H9 (cell line): Measurements from ENCODE around the gene RAB9A. TPM values are rescaled to one million over a fixed set of nuclear protein-coding genes. Genes with fewer than 3 reads are reported as not detected.

ENCODE experiments used
- DNase-seq: peaks from one replicate; pipeline ENCODE4 v3.0.0-alpha.2; 2017
- H2AFZ ChIP-seq: one replicate; pipeline ENCODE4 v1.6.1; 2013; ENCODE audit warnings: mild to moderate bottlenecking, low read length, control low read depth, moderate library complexity
- H2AK5ac ChIP-seq: 2 replicates; pipeline ENCODE4 v1.6.1; 2013; ENCODE audit warnings: low read length, control low read depth, mixed read lengths; ENCODE audit not compliant: insufficient read length
- H2BK120ac ChIP-seq: one replicate; pipeline ENCODE4 v1.6.1; 2013; ENCODE audit warnings: low read depth, mild to moderate bottlenecking, low read length, control low read depth, inconsistent platforms; ENCODE audit not compliant: poor library complexity, severe bottlenecking
- H2BK12ac ChIP-seq: 2 replicates; pipeline ENCODE4 v1.6.1; 2013; ENCODE audit warnings: low read length, control low read depth, mixed read lengths, low read depth; ENCODE audit not compliant: insufficient read length
- H2BK15ac ChIP-seq: 2 replicates; pipeline ENCODE4 v1.6.1; 2013; ENCODE audit warnings: low read depth, low read length, control low read depth
- H2BK20ac ChIP-seq: one replicate; pipeline ENCODE4 v1.6.1; 2013; ENCODE audit warnings: low read depth, mild to moderate bottlenecking, low read length, control low read depth, inconsistent platforms; ENCODE audit not compliant: poor library complexity, severe bottlenecking
- H2BK5ac ChIP-seq: 2 replicates; pipeline ENCODE4 v1.6.1; 2013; ENCODE audit warnings: low read length, control low read depth, mixed read lengths; ENCODE audit not compliant: insufficient read length
- H3K14ac ChIP-seq: 2 replicates; pipeline ENCODE4 v1.6.1; 2013; ENCODE audit warnings: low read length, control low read depth; ENCODE audit not compliant: insufficient read depth
- H3K18ac ChIP-seq: 2 replicates; pipeline ENCODE4 v1.6.1; 2013; ENCODE audit warnings: low read depth, mild to moderate bottlenecking, mixed read lengths, low read length, control low read depth; ENCODE audit not compliant: insufficient read length
- H3K23ac ChIP-seq: 2 replicates; pipeline ENCODE4 v1.6.1; 2013; ENCODE audit warnings: low read length, control low read depth, mixed read lengths, low read depth; ENCODE audit not compliant: insufficient read length
- H3K23me2 ChIP-seq: 2 replicates; pipeline ENCODE4 v1.6.1; 2013; ENCODE audit warnings: low read depth, mild to moderate bottlenecking, mixed read lengths, low read length, control low read depth; ENCODE audit not compliant: insufficient read length, poor library complexity, severe bottlenecking
- H3K27ac ChIP-seq: 2 replicates; pipeline ENCODE4 v1.5.1; 2013; ENCODE audit warnings: low read length, control low read depth, mixed read lengths, low read depth; ENCODE audit not compliant: insufficient read length
- H3K27me3 ChIP-seq: 2 replicates; pipeline ENCODE4 v1.6.1; 2013; ENCODE audit warnings: low read length, control low read depth, inconsistent platforms; ENCODE audit not compliant: insufficient read depth
- H3K4ac ChIP-seq: 2 replicates; pipeline ENCODE4 v1.6.1; 2013; ENCODE audit warnings: low read depth, mild to moderate bottlenecking, control low read depth, inconsistent platforms, low read length, moderate library complexity
- H3K4me1 ChIP-seq: 2 replicates; pipeline ENCODE4 v1.6.1; 2013; ENCODE audit warnings: low read length, control low read depth, inconsistent platforms; ENCODE audit not compliant: insufficient read depth
- H3K4me2 ChIP-seq: 2 replicates; pipeline ENCODE4 v1.6.1; 2013; ENCODE audit warnings: low read length, control low read depth, mixed read lengths; ENCODE audit not compliant: insufficient read length, insufficient read depth
- H3K56ac ChIP-seq: 2 replicates; pipeline ENCODE4 v1.6.1; 2013; ENCODE audit warnings: low read depth, mild to moderate bottlenecking, mixed read lengths, low read length, control low read depth; ENCODE audit not compliant: insufficient read length
- H3K79me1 ChIP-seq: 2 replicates; pipeline ENCODE4 v1.6.1; 2013; ENCODE audit warnings: low read depth, mild to moderate bottlenecking, moderate library complexity, low read length, control low read depth, inconsistent platforms; ENCODE audit not compliant: insufficient read depth, poor library complexity, severe bottlenecking
- H3K79me2 ChIP-seq: 2 replicates; pipeline ENCODE4 v1.6.1; 2013; ENCODE audit warnings: low read length, control low read depth, inconsistent platforms; ENCODE audit not compliant: insufficient read depth
- H3K9ac ChIP-seq: 2 replicates; pipeline ENCODE4 v1.6.1; 2013; ENCODE audit warnings: low read length, control low read depth, mixed read lengths; ENCODE audit not compliant: insufficient read length; ENCODE audit errors: extremely low read depth
- H3K9me3 ChIP-seq: one replicate; pipeline ENCODE4 v1.6.1; 2013; ENCODE audit warnings: low read depth, low read length, inconsistent platforms; ENCODE audit not compliant: control insufficient read depth
- H3T11ph ChIP-seq: one replicate; pipeline ENCODE4 v1.6.1; 2013; ENCODE audit warnings: mild to moderate bottlenecking, low read length, control low read depth, inconsistent platforms
- H4K20me1 ChIP-seq: one replicate; pipeline ENCODE4 v1.6.1; 2013; ENCODE audit not compliant: control insufficient read depth, insufficient read length, insufficient read depth
- H4K5ac ChIP-seq: 2 replicates; pipeline ENCODE4 v1.6.1; 2013; ENCODE audit warnings: low read depth, mild to moderate bottlenecking, mixed read lengths, low read length, control low read depth; ENCODE audit not compliant: insufficient read length
- H4K8ac ChIP-seq: replicated peaks from 2 replicates; pipeline ENCODE4 v1.6.1; 2013; ENCODE audit warnings: low read length, control low read depth, mixed read lengths, low read depth; ENCODE audit not compliant: insufficient read length
- H4K91ac ChIP-seq: 2 replicates; pipeline ENCODE4 v1.6.1; 2013; ENCODE audit warnings: low read depth, mild to moderate bottlenecking, moderate library complexity, mixed read lengths, low read length, control low read depth; ENCODE audit not compliant: insufficient read length
- H3K27ac Mint-ChIP-seq, 3 experiments: 2 replicates in 2 of 3; 3 replicates in 1 of 3; pipeline ENCODE4 v1.8.0; 2020 to 2021; ENCODE audit warnings: mixed read lengths in 3 of 3, mild to moderate bottlenecking in 1 of 3, moderate library complexity in 1 of 3
- H3K27me3 Mint-ChIP-seq: 2 replicates; pipeline ENCODE4 v1.8.0; 2021; ENCODE audit warnings: low read depth, mild to moderate bottlenecking, moderate library complexity, mixed read lengths
- H3K36me3 Mint-ChIP-seq, 3 experiments: 2 replicates in 2 of 3; 3 replicates in 1 of 3; pipeline ENCODE4 v1.8.0; 2020 to 2021; ENCODE audit warnings: low read depth in 3 of 3, mixed read lengths in 3 of 3; ENCODE audit not compliant: insufficient read depth in 1 of 3
- H3K4me1 Mint-ChIP-seq, 2 experiments: 2 replicates each; pipeline ENCODE4 v1.8.0; 2020; ENCODE audit warnings: mixed read lengths in 2 of 2
- H3K4me3 Mint-ChIP-seq, 2 experiments: 2 replicates in 1 of 2; 3 replicates in 1 of 2; pipeline ENCODE4 v1.8.0; 2020 to 2021; ENCODE audit warnings: mild to moderate bottlenecking in 2 of 2, mixed read lengths in 2 of 2, moderate library complexity in 1 of 2
- H3K9me3 Mint-ChIP-seq, 2 experiments: 2 replicates in 1 of 2; 3 replicates in 1 of 2; pipeline ENCODE4 v1.8.0; 2020; ENCODE audit warnings: mild to moderate bottlenecking in 2 of 2, mixed read lengths in 2 of 2, moderate library complexity in 1 of 2
- WGBS: extraction: QIAGEN DNeasy Blood & Tissue Kit; methylation state at CpG from one replicate; pipeline ENCODE4 v1.1.7; 2013; ENCODE audit warnings: missing lambda C conversion rate, low lambda C conversion rate, mixed read lengths; ENCODE audit not compliant: insufficient read length; ENCODE audit errors: extremely low coverage; 5-methylcytosine and 5-hydroxymethylcytosine counted together
- total RNA-seq: library from RNA; stranded (reverse); gene quantifications from 2 replicates; pipeline ENCODE4 v1.2.1, GENCODE V29; 2021
- TF ChIP-seq, protein P1 (sequence below): fragments of 200-600 bp; sonication (generic); conservative IDR thresholded peaks from 3 replicates; pipeline ENCODE4 v1.8.0; 2021; ENCODE audit warnings: antibody characterized with exemption, mild to moderate bottlenecking

RAB9A gene
- total RNA-seq, 1 experiment from 2014 or later: 21.3 TPM

DNA sequence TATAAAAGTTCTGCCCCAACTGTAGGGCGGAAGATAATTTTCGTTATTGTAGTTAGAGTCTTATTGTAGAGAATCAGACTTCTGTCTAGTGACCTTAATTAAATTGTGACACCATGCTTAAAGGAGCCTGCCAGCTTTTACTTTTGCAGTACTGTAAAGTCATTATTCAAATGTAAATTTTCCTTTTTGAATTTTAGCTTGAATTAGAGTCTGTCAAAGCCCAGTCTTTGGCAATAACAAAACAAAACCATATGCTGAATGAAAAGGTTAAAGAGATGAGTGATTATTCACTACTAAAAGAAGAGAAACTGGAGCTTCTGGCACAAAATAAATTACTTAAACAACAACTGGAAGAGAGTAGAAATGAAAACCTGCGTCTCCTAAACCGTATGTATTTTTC, 67.5 kb downstream of the RAB9A start:
- H4K8ac ChIP-seq: no peak overlapping the region
- TF ChIP-seq, protein P1, sequence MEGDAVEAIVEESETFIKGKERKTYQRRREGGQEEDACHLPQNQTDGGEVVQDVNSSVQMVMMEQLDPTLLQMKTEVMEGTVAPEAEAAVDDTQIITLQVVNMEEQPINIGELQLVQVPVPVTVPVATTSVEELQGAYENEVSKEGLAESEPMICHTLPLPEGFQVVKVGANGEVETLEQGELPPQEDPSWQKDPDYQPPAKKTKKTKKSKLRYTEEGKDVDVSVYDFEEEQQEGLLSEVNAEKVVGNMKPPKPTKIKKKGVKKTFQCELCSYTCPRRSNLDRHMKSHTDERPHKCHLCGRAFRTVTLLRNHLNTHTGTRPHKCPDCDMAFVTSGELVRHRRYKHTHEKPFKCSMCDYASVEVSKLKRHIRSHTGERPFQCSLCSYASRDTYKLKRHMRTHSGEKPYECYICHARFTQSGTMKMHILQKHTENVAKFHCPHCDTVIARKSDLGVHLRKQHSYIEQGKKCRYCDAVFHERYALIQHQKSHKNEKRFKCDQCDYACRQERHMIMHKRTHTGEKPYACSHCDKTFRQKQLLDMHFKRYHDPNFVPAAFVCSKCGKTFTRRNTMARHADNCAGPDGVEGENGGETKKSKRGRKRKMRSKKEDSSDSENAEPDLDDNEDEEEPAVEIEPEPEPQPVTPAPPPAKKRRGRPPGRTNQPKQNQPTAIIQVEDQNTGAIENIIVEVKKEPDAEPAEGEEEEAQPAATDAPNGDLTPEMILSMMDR: no peak
- H3K23ac ChIP-seq: no peak overlapping the region
- Mint-ChIP-seq H3K4me1 (peaks cover 22 to 27% of the 10 kb centered on the region in 2 experiments), H3K27ac (no peak overlapping the region), H3K36me3 (peaks cover 9 to 72% (median 48%) of the 10 kb centered on the region in 3 experiments; a peak in 6 of 7 replicates), H3K9me3 (peaks cover 17 to 39% of the 10 kb centered on the region in 2 experiments), H3K4me3 (no peak overlapping the region), H3K27me3 (no peaks in the 10 kb centered on the region)
- H3K79me2 ChIP-seq: 0 out of 2 replicates have a peak, but pooled peaks cover 2% of the 10 kb centered on the region
- no peak overlapping the region for H3T11ph ChIP-seq
- H4K5ac ChIP-seq: no peak overlapping the region
- no peaks in the 10 kb centered on the region for H3K79me1 ChIP-seq
- no peak overlapping the region for H2BK20ac ChIP-seq
- WGBS: no CpG with 5 or more reads among the region's 4 CpGs
- H3K27me3 ChIP-seq: no peaks in the 10 kb centered on the region; the same call in 1 of the 2 replicates
- H3K14ac ChIP-seq: no peak overlapping the region
- DNase-seq: no peak
- H4K91ac ChIP-seq: no peak overlapping the region
- H3K23me2 ChIP-seq: no peaks in the 10 kb centered on the region
- H3K4me1 ChIP-seq: peaks cover 8% of the 10 kb centered on the region; the same call in 1 of the 2 replicates
- H3K4me2 ChIP-seq: no peak overlapping the region
- H2BK12ac ChIP-seq: no peak overlapping the region
- no peak overlapping the region for H2AFZ ChIP-seq
- H2BK15ac ChIP-seq: no peak overlapping the region
- no peak overlapping the region for H3K18ac ChIP-seq
- H2AK5ac ChIP-seq: no peak overlapping the region
- H2BK120ac ChIP-seq: no peak overlapping the region
- H3K9me3 ChIP-seq: no peaks in the 10 kb centered on the region
- no peak overlapping the region for H3K4ac ChIP-seq
- H4K20me1 ChIP-seq: no peaks in the 10 kb centered on the region
- no peak overlapping the region for H2BK5ac ChIP-seq
- no peak overlapping the region for H3K9ac ChIP-seq
- H3K27ac ChIP-seq: no peak overlapping the region
- H3K56ac ChIP-seq: no peak overlapping the region
